ENCODE data around the gene REM1. TPM values are rescaled to one million over a fixed set of nuclear protein-coding genes. Genes with fewer than 3 reads are reported as not detected.
"Not testable (repeated sequence)": the region's sequence is repeated elsewhere in the genome, so short reads cannot be mapped to it uniquely, and the experiment has no call there.

Gene REM1, protein sequence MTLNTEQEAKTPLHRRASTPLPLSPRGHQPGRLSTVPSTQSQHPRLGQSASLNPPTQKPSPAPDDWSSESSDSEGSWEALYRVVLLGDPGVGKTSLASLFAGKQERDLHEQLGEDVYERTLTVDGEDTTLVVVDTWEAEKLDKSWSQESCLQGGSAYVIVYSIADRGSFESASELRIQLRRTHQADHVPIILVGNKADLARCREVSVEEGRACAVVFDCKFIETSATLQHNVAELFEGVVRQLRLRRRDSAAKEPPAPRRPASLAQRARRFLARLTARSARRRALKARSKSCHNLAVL
- 0.05 TPM for polyA plus RNA-seq (2013)

DNA sequence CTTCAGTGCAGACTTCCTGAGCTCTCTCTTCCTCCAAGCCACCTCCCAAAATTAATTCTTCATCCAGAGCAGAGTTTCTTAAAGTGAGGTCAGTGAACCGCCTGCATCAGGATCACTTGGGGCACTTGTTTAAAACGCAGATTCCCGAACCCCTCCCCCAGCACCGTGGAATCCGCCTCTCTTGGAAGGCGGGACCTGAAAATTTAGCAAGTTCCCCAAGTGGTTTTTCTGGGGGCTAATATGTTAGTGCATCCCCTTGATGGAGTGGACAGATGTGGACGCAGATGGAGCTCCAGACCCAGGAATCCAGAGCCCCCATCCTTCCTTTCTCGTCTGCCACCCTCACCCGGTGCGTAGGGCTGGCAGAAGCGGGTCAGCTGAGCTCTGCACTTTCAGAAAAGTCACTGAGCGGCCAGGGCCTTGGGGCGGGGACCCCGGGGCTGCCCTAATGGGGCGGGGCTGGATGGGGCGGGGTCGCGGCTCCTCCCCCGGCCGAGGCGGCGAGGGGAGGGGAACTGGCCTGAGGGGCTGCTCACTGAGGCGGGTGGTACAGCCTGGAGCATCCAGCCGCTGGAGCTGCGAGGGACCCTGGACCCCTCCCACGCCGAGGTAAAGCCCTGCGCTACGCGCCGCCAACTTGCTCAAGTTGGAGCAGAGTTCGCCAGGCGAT is at the start of gene REM1, which contains the start of gene DEFB124:
Gene REM1, plus strand, starts transcription at position 531 of the 670 bp plus-strand sequence. CDS start 1,158 bp downstream, outside the sequence.
Gene DEFB124, minus strand, starts transcription at position 370 of the 670 bp plus-strand sequence. CDS start 2,114 bp downstream, outside the sequence.
- peak in 2 of 3 donors; percentile 28 to 40 for DNase-seq
- CTCF ChIA-PET, result interaction anchor here (1.1 to 3.1 kb wide), 4 partner anchors 11 to 27 kb away, joined by 3 to 21 read pairs (median 6); no protein-coding TSS in a partner anchor
- peak within 1 kb of the TSS in 5 of 7 experiments; percentile 43 to 79 (median 54) for H3K4me3 ChIP-seq (ENCODE audit: control insufficient read depth in 1 of 7, extremely low read depth in 1 of 7, insufficient read depth in 4 of 7, low read depth in 2 of 7, low read length in 6 of 7)

DNA sequence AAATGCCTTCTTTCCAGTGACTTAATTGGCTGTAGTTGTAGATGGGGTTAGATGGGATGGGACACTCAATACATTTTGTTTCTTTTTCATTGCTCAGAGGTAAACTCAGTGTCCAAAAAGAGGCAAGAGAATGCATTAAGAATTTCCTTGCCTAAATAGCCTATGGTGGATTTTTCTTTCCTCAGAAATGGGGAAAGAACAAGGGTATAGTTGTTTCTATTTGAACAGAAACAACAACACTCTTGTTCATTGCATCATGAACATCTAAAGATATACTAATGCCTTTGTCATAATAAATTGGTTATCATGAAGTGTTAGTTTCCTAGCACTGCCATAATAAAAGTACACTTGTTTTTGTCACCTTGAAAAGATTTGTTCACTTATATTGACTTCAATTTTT is 49.3 kb upstream of the REM1 start:
- Histone ChIP-seq H3K36me3 (ENCODE audit: control insufficient read depth in 4 of 4, insufficient read depth in 4 of 4, low read length in 3 of 4) (no peaks in the 10 kb centered on the region), H3K27me3 (replicated peaks in 2 of 5; ENCODE audit: control insufficient read depth in 4 of 5, insufficient read depth in 5 of 5, low read length in 4 of 5) (peaks cover 0 to 14% (median 3%) of the 10 kb centered on the region in 5 experiments), H3K27ac (ENCODE audit: insufficient read depth in 1 of 2, low read depth in 1 of 2, low read length in 2 of 2, poor library complexity in 1 of 2, severe bottlenecking in 2 of 2) (no peak overlapping the region), H3K4me3 (ENCODE audit: control insufficient read depth in 1 of 7, extremely low read depth in 1 of 7, insufficient read depth in 4 of 7, low read depth in 2 of 7, low read length in 6 of 7) (no peak overlapping the region), H3K4me1 (ENCODE audit: control extremely low read depth in 1 of 4, control insufficient read depth in 4 of 4, insufficient read depth in 4 of 4, low read length in 3 of 4) (no peaks in the 10 kb centered on the region), H3K9me3 (ENCODE audit: control extremely low read depth in 1 of 5, control insufficient read depth in 4 of 5, insufficient read depth in 2 of 5, low read depth in 1 of 5, low read length in 4 of 5) (no peaks in the 10 kb centered on the region)
- POLR2A ChIA-PET, result no interaction called here
- CTCF ChIA-PET, result no interaction called here
- no peak for DNase-seq

More for the DNA sequence above, at the start of gene REM1, which contains the start of gene DEFB124:
- Histone ChIP-seq H3K27ac (ENCODE audit: insufficient read depth in 1 of 2, low read depth in 1 of 2, low read length in 2 of 2, poor library complexity in 1 of 2, severe bottlenecking in 2 of 2) (no peak within 1 kb of the TSS), H3K9me3 (ENCODE audit: control extremely low read depth in 1 of 5, control insufficient read depth in 4 of 5, insufficient read depth in 2 of 5, low read depth in 1 of 5, low read length in 4 of 5) (no peaks in the 10 kb centered on the region), H3K27me3 (replicated peaks in 2 of 5; ENCODE audit: control insufficient read depth in 4 of 5, insufficient read depth in 5 of 5, low read length in 4 of 5) (peaks cover 0 to 39% (median 19%) of the 10 kb centered on the region in 5 experiments), H3K36me3 (ENCODE audit: control insufficient read depth in 4 of 4, insufficient read depth in 4 of 4, low read length in 3 of 4) (no peaks in the 10 kb centered on the region), H3K4me1 (ENCODE audit: control extremely low read depth in 1 of 4, control insufficient read depth in 4 of 4, insufficient read depth in 4 of 4, low read length in 3 of 4) (peaks cover 0 to 15% (median 7%) of the 10 kb centered on the region in 4 experiments)
- WGBS (ENCODE audit: insufficient coverage), result 6% methylated on average over 25 of the region's 33 CpGs
- POLR2A ChIA-PET, result no interaction called here

DNA sequence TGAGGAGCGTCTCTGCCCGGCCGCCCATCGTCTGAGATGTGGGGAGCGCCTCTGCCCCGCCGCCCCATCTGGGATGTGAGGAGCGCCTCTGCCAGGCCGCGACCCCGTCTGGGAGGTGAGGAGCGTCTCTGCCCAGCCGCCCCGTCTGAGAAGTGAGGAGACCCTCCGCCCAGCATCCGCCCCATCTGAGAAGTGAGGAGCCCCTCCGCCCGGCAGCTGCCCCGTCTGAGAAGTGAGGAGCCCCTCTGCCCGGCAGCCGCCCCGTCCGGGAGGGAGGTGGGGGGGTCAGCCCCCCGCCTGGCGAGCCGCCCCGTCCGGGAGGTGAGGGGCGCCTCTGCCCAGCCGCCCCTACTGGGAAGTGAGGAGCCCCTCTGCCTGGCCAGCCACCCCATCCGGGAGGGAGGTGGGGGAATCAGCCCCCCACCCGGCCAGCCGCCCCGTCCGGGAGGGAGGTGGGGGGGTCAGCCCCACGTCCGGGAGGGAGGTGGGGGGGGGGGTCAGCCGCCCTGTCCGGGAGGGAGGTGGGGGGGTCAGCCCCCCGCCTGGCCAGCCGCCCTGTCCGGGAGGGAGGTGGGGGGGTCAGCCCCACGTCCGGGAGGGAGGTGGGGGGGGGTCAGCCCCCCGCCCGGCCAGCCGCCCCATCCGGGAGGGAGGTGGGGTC is 48.1 kb upstream of the REM1 start:
- H3K4me3 ChIP-seq (ENCODE audit: control insufficient read depth in 1 of 7, extremely low read depth in 1 of 7, insufficient read depth in 4 of 7, low read depth in 2 of 7, low read length in 6 of 7); POLR2A ChIA-PET; H3K9me3 ChIP-seq (ENCODE audit: control extremely low read depth in 1 of 5, control insufficient read depth in 4 of 5, insufficient read depth in 2 of 5, low read depth in 1 of 5, low read length in 4 of 5); H3K27ac ChIP-seq (ENCODE audit: insufficient read depth in 1 of 2, low read depth in 1 of 2, low read length in 2 of 2, poor library complexity in 1 of 2, severe bottlenecking in 2 of 2); CTCF ChIA-PET; DNase-seq; H3K4me1 ChIP-seq (ENCODE audit: control extremely low read depth in 1 of 4, control insufficient read depth in 4 of 4, insufficient read depth in 4 of 4, low read length in 3 of 4); H3K36me3 ChIP-seq (ENCODE audit: control insufficient read depth in 4 of 4, insufficient read depth in 4 of 4, low read length in 3 of 4): not testable (repeated sequence)
- WGBS (ENCODE audit: insufficient coverage), result 100% methylated on average over 3 of the region's 48 CpGs
- peaks cover 0 to 14% (median 3%) of the 10 kb centered on the region in 5 experiments for H3K27me3 ChIP-seq (replicated peaks in 2 of 5; ENCODE audit: control insufficient read depth in 4 of 5, insufficient read depth in 5 of 5, low read length in 4 of 5)

DNA sequence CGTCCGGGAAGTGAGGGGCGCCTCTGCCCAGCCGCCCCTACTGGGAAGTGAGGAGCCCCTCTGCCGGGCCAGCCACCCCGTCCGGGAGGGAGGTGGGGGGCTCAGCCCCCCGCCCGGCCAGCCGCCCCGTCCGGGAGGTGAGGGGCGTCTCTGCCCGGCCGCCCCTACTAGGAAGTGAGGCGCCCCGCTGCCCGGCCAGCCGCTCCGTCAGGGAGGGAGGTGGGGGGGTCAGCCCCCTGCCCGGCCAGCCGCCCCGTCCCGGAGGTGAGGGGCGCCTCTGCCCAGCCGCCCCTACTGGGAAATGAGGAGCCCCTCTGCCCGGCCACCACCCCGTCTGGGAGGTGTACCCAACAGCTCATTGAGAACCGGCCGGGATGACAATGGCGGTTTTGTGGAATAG is 47.5 kb upstream of the REM1 start:
- POLR2A ChIA-PET; H3K4me3 ChIP-seq (ENCODE audit: control insufficient read depth in 1 of 7, extremely low read depth in 1 of 7, insufficient read depth in 4 of 7, low read depth in 2 of 7, low read length in 6 of 7); H3K27ac ChIP-seq (ENCODE audit: insufficient read depth in 1 of 2, low read depth in 1 of 2, low read length in 2 of 2, poor library complexity in 1 of 2, severe bottlenecking in 2 of 2); H3K4me1 ChIP-seq (ENCODE audit: control extremely low read depth in 1 of 4, control insufficient read depth in 4 of 4, insufficient read depth in 4 of 4, low read length in 3 of 4); DNase-seq; H3K9me3 ChIP-seq (ENCODE audit: control extremely low read depth in 1 of 5, control insufficient read depth in 4 of 5, insufficient read depth in 2 of 5, low read depth in 1 of 5, low read length in 4 of 5); H3K36me3 ChIP-seq (ENCODE audit: control insufficient read depth in 4 of 4, insufficient read depth in 4 of 4, low read length in 3 of 4); CTCF ChIA-PET: not testable (repeated sequence)
- 100% methylated on average over 6 of the region's 31 CpGs for WGBS (ENCODE audit: insufficient coverage)
- peaks cover 0 to 12% (median 3%) of the 10 kb centered on the region in 5 experiments for H3K27me3 ChIP-seq (replicated peaks in 2 of 5; ENCODE audit: control insufficient read depth in 4 of 5, insufficient read depth in 5 of 5, low read length in 4 of 5)

DNA sequence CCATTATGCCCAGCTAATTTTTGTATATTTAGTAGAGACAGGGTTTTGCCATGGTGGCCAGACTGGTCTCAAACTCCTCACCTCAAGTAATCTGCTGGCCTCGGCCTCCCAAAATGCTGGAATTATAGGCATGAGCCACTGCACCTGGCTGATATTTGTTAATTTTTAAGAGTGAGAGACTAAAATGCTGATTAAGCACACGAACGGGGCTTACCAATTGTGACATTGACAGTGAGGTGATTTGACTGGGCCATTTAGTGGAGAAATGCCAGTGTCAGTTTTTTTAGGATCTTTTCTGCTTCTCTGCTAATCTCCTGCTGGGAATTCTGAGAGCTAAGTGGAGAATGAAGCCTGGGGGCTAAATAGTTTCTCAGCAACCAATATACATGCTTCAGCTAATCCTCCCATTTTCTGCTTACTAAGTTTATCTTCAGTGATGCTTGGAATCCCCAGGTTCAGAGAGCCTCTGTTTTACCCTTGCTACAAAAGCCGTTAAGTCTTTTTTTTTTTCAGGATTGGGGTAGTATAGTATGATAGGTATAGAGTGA is 44.4 kb upstream of the REM1 start:
- Histone ChIP-seq H3K4me3 (ENCODE audit: control insufficient read depth in 1 of 7, extremely low read depth in 1 of 7, insufficient read depth in 4 of 7, low read depth in 2 of 7, low read length in 6 of 7) (no peak overlapping the region), H3K36me3 (ENCODE audit: control insufficient read depth in 4 of 4, insufficient read depth in 4 of 4, low read length in 3 of 4) (no peaks in the 10 kb centered on the region), H3K4me1 (ENCODE audit: control extremely low read depth in 1 of 4, control insufficient read depth in 4 of 4, insufficient read depth in 4 of 4, low read length in 3 of 4) (no peaks in the 10 kb centered on the region), H3K27ac (ENCODE audit: insufficient read depth in 1 of 2, low read depth in 1 of 2, low read length in 2 of 2, poor library complexity in 1 of 2, severe bottlenecking in 2 of 2) (no peak overlapping the region), H3K9me3 (ENCODE audit: control extremely low read depth in 1 of 5, control insufficient read depth in 4 of 5, insufficient read depth in 2 of 5, low read depth in 1 of 5, low read length in 4 of 5) (no peaks in the 10 kb centered on the region), H3K27me3 (replicated peaks in 2 of 5; ENCODE audit: control insufficient read depth in 4 of 5, insufficient read depth in 5 of 5, low read length in 4 of 5) (peaks cover 0 to 2% (median 0%) of the 10 kb centered on the region in 5 experiments)
- ChIA-PET CTCF (no interaction called here), POLR2A (no interaction called here)
- DNase-seq, result no peak
- 84% methylated on average over 2 of the region's 4 CpGs for WGBS (ENCODE audit: insufficient coverage)

DNA sequence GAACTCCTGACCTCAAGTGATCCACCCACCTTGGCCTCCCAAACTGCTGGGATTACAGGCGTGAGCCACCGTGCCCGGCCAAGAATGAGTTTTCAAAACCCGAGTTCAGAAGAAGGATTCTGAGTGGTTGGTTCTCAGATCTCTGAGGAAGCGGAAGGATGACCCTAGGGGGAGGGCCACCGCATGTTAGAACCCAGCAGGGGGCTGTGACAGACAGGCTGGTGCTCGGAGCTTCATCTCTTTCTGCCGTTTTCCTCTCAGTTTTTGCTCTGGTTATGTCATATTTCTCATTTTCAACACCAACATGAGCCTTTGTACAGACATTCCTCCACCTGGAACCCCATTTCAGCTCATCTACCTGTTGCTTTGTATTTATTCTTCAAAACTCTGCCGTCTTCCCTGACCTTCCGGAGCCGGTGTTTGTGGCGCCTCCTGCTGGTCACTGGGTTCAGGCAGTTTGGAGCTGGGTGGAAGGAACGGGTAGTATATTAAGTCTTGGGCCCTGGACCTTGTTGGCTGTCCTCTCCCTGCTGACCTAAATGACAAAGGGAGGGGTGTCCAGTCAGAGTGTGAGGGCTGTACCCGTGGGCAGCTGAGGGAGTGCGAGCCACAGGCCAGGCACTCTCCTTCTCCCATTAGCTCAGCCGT is 35.0 kb upstream of the REM1 start, which contains the start of gene DEFB123:
Gene DEFB123, plus strand, starts transcription at position 621 of the 648 bp plus-strand sequence. CDS start 67 bp downstream, outside the sequence.
- DNase-seq, result no peak
- Histone ChIP-seq H3K36me3 (ENCODE audit: control insufficient read depth in 4 of 4, insufficient read depth in 4 of 4, low read length in 3 of 4) (no peaks in the 10 kb centered on the region), H3K9me3 (ENCODE audit: control extremely low read depth in 1 of 5, control insufficient read depth in 4 of 5, insufficient read depth in 2 of 5, low read depth in 1 of 5, low read length in 4 of 5) (no peaks in the 10 kb centered on the region), H3K27me3 (replicated peaks in 2 of 5; ENCODE audit: control insufficient read depth in 4 of 5, insufficient read depth in 5 of 5, low read length in 4 of 5) (peaks cover 0 to 2% (median 0%) of the 10 kb centered on the region in 5 experiments), H3K27ac (ENCODE audit: insufficient read depth in 1 of 2, low read depth in 1 of 2, low read length in 2 of 2, poor library complexity in 1 of 2, severe bottlenecking in 2 of 2) (no peak within 1 kb of the TSS), H3K4me3 (ENCODE audit: control insufficient read depth in 1 of 7, extremely low read depth in 1 of 7, insufficient read depth in 4 of 7, low read depth in 2 of 7, low read length in 6 of 7) (no peak within 1 kb of the TSS), H3K4me1 (ENCODE audit: control extremely low read depth in 1 of 4, control insufficient read depth in 4 of 4, insufficient read depth in 4 of 4, low read length in 3 of 4) (no peaks in the 10 kb centered on the region)
- 83% methylated on average over 14 of the region's 16 CpGs for WGBS (ENCODE audit: insufficient coverage)
- POLR2A ChIA-PET, result interaction anchor here (0.6 kb wide), 1 partner anchor 1915 kb away, joined by 4 read pairs; no protein-coding TSS in a partner anchor
- CTCF ChIA-PET, result interaction anchor here (0.8 to 1.3 kb wide), 2 partner anchors 9 to 20 kb away, joined by 3 to 5 read pairs; no protein-coding TSS in a partner anchor
